Left kidney (tissue), 2 donors: ENCODE data around the gene MFSD6L. TPM values are rescaled to one million over a fixed set of nuclear protein-coding genes. Genes with fewer than 3 reads are reported as not detected.

Experiments used
- DNase-seq: peaks from one replicate; pipeline ENCODE4 v3.0.0-alpha.2; 2013
- polyA plus RNA-seq: library from polyadenylated mRNA; unstranded; fragments of 120-200 nt; gene quantifications from one replicate; pipeline ENCODE4 v1.2.1, GENCODE V29; 2013; ENCODE audit not compliant: insufficient read length

Gene MFSD6L
- polyA plus RNA-seq, 1 donor = 2.7 TPM

- DNase-seq = no peak
Measured at GRCh38 chr17:8747742-8748141, 51.4 kb downstream of the MFSD6L start.

Other genes starting within 250 kb of the MFSD6L start
- 282 TPM for gene MYH10, start 168.6 kb downstream of the MFSD6L start, polyA plus RNA-seq
- gene CCDC42, start 54.5 kb downstream of the MFSD6L start, polyA plus RNA-seq = 0.30 TPM
- gene SPDYE4, start 40.8 kb downstream of the MFSD6L start, polyA plus RNA-seq = 0.73 TPM
- 0.85 TPM for gene PIK3R6, start 68.3 kb upstream of the MFSD6L start, polyA plus RNA-seq
- gene PIK3R5, start 166.3 kb upstream of the MFSD6L start, polyA plus RNA-seq = 0.73 TPM
- 3.3 TPM for gene NTN1, start 222.1 kb upstream of the MFSD6L start, polyA plus RNA-seq